AG10803 (cell line): ENCODE results near the gene PDC.

Experiments used
- DNase-seq: peaks from one replicate; pipeline ENCODE4 v3.0.0; 2010; ENCODE audit warnings: low read depth
- H3K4me3 ChIP-seq: 2 replicates; pipeline ENCODE4 v1.5.1; 2011; ENCODE audit warnings: mild to moderate bottlenecking, low read length, control low read depth
- CTCF ChIP-seq: conservative IDR thresholded peaks from 2 replicates; pipeline ENCODE4 v1.5.1; 2011; ENCODE audit warnings: mild to moderate bottlenecking, low read length, control low read depth, inconsistent platforms

The PDC gene

GRCh38 chr1:186497651-186498050, 36.7 kb upstream of the PDC start:
- DNase-seq, result no peak
- no peak for TF ChIP-seq CTCF
- no peak overlapping the region for H3K4me3 ChIP-seq

- H3K4me3 ChIP-seq, result no peak overlapping the region
Measured at GRCh38 chr1:186496171-186496851, 35.4 kb upstream of the PDC start.

GRCh38 chr1:186494832-186495271, 33.9 kb upstream of the PDC start:
- no peak for DNase-seq
- H3K4me3 ChIP-seq, result no peak overlapping the region
- no peak for TF ChIP-seq CTCF

More at GRCh38 chr1:186496171-186496851, 35.4 kb upstream of the PDC start:
- no peak for TF ChIP-seq CTCF
- no peak for DNase-seq

DNA sequence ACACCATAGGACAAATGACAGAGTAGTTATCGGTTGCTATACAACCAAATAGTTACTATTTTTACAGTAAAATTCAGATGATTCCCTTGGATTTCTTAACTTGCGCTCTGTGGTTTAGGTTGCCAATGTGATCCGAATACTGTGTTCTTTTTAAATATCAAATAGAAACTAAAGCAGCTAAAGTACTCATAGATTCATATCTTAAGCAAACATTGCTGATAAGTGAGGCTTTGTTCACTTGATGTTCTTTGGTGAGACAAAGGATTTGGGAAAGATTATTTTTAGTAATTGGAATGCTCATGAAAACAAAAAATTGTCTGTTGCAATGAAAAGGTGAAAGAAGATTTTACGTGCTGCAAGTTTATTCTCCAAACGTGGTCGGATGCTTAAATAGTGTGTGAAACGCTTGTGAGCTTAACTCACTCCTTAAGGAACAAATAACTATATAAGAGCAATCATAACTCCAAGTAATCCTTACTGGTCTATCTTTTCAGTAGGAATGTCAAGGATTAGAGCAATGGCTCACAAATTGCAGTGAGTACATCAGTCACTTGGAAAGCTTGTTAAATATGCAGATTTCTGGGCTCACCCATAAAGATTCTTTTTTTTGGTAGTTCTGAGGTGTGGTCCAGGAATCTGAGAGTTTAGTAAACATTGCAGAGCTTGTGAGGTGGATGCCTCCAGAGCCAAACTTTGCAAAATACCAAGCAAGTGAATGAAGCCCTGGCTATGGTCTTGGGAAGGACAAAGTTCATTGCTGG, 31.8 kb upstream of the PDC start:
- no peak for DNase-seq

DNA sequence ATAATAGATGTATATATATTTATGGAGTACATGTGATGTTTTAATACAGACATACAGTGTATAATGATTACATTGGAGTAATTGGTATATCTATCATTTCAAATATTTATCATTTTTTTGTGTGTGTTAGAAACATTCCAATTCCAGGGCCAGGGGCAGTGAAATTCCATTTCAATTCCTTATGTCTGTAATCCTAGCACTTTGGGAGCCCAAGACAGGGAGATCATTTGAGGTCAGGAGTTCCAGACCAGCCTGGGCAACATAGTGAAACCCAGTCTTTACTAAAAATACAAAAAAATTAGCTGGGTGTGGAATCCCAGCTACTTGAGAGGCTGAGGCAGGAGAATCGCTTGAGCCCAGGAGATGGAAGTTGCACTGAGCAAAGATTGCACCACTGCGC, 30.4 kb upstream of the PDC start:
- H3K4me3 ChIP-seq, result no peak overlapping the region
- no peak for DNase-seq
- no peak for TF ChIP-seq CTCF

More for the DNA sequence above, 31.8 kb upstream of the PDC start:
- no peak overlapping the region for H3K4me3 ChIP-seq
- no peak for TF ChIP-seq CTCF

- no peak for TF ChIP-seq CTCF
- H3K4me3 ChIP-seq, result no peak overlapping the region
- DNase-seq, result no peak
Measured at GRCh38 chr1:186487163-186487562, 26.2 kb upstream of the PDC start.

GRCh38 chr1:186486061-186486460, 25.1 kb upstream of the PDC start:
- H3K4me3 ChIP-seq, result no peak overlapping the region
- no peak for DNase-seq
- TF ChIP-seq CTCF, result no peak
